Gastroesophageal sphincter (tissue), 4 donors: ENCODE measurements around the gene LAMC2. TPM values are rescaled to one million over a fixed set of nuclear protein-coding genes. Genes with fewer than 3 reads are reported as not detected.

Experiments
- ATAC-seq: fragments of 150-250 bp; one replicate; pipeline ENCODE4 v1.9.1; 2016; ENCODE audit warnings: mild to moderate bottlenecking, moderate library complexity
- H3K27ac ChIP-seq, 4 donors: fragments of 200-600 bp; sonication (generic) in 3 of 4; 1 replicate in 3 of 4; 2 replicates in 1 of 4; pipeline ENCODE4 v1.5.1; 2016 to 2019
- H3K27me3 ChIP-seq: fragments of 200-600 bp; sonication (generic); one replicate; pipeline ENCODE4 v1.5.1; 2019
- H3K36me3 ChIP-seq, 2 donors: fragments of 200-600 bp; sonication (generic); one replicate each; pipeline ENCODE4 v1.5.1; 2019; ENCODE audit warnings: control low read depth in 1 of 2
- H3K4me1 ChIP-seq, 3 donors: fragments of 200-600 bp; sonication (generic); 1 replicate in 2 of 3; 2 replicates in 1 of 3; pipeline ENCODE4 v1.5.1; 2016 to 2019; ENCODE audit warnings: control low read depth in 2 of 3
- H3K4me3 ChIP-seq, 2 donors: fragments of 200-600 bp; sonication (generic); one replicate each; pipeline ENCODE4 v1.5.1; 2019; ENCODE audit warnings: mild to moderate bottlenecking in 1 of 2, moderate library complexity in 1 of 2
- H3K9me3 ChIP-seq, 3 donors: fragments of 200-600 bp; sonication (generic); one replicate each; pipeline ENCODE4 v1.5.1; 2017 to 2019; ENCODE audit warnings: control low read depth in 2 of 3
- EP300 ChIP-seq: sonication (generic); formaldehyde crosslinking; IDR thresholded peaks from one replicate; pipeline ENCODE4 v1.6.1; 2017; ENCODE audit warnings: antibody characterized with exemption, mild to moderate bottlenecking
- POLR2A ChIP-seq, 2 donors: fragments of 450-650 bp; IDR thresholded peaks; one replicate each; pipeline ENCODE4 v1.6.1; 2017; ENCODE audit warnings: antibody characterized with exemption in 2 of 2, mild to moderate bottlenecking in 2 of 2, moderate library complexity in 1 of 2
- POLR2AphosphoS5 ChIP-seq: sonication (generic); formaldehyde crosslinking; IDR thresholded peaks from one replicate; pipeline ENCODE4 v1.6.1; 2017; ENCODE audit warnings: antibody characterized with exemption
- WGBS, 2 donors: methylation state at CpG; one replicate each; pipeline ENCODE4 v1.1.5; 2018; ENCODE audit warnings: low coverage in 1 of 2; 5-methylcytosine and 5-hydroxymethylcytosine counted together
- total RNA-seq, 4 donors: library from RNA; depleted of rRNA; stranded (reverse); fragments of >200 nt; gene quantifications; one replicate each; pipeline ENCODE4 v1.1.0, GENCODE V29; 2016
- TF ChIP-seq, protein P1 (sequence below), 4 experiments: fragments of 200-600 bp in 2 of 4; fragments of 450-650 bp in 2 of 4; sonication (generic) in 1 of 4; IDR thresholded peaks; one replicate each; pipeline ENCODE4 v1.5.1; 2017 to 2019; ENCODE audit warnings: antibody characterized with exemption in 4 of 4, mild to moderate bottlenecking in 2 of 4, moderate library complexity in 2 of 4

Gene LAMC2
- total RNA-seq, 4 donors from 2014 or later, result 10.2 to 43.4 (median 18.4) TPM

DNA sequence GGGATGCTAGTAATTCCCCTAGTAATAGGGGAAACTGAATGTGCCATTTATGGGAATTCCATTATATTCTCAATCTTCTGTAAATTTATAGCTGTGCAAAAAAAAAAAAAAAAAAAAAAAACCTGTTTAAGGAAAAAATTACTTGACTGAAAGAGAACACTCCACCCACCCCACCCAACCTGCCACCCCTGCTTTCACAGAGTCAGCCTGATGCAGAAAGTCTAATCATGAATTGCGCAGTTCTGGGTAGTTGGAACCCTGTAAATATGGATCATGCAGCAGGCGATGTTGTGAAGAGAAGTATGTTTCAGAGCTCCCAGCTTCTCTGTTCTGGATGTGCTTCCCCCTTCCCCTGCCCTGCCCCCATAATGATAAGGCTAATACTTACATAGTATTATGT, 19.6 kb upstream of the LAMC2 start:
- 100% methylated on average over 2 of the region's 2 CpGs; no CpG with 5 or more reads in 1 of the 2 donors for WGBS, 2 donors
- no peak overlapping the region for H3K27ac ChIP-seq
- H3K36me3 ChIP-seq, result no peaks in the 10 kb centered on the region
- TF ChIP-seq, protein P1, sequence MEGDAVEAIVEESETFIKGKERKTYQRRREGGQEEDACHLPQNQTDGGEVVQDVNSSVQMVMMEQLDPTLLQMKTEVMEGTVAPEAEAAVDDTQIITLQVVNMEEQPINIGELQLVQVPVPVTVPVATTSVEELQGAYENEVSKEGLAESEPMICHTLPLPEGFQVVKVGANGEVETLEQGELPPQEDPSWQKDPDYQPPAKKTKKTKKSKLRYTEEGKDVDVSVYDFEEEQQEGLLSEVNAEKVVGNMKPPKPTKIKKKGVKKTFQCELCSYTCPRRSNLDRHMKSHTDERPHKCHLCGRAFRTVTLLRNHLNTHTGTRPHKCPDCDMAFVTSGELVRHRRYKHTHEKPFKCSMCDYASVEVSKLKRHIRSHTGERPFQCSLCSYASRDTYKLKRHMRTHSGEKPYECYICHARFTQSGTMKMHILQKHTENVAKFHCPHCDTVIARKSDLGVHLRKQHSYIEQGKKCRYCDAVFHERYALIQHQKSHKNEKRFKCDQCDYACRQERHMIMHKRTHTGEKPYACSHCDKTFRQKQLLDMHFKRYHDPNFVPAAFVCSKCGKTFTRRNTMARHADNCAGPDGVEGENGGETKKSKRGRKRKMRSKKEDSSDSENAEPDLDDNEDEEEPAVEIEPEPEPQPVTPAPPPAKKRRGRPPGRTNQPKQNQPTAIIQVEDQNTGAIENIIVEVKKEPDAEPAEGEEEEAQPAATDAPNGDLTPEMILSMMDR (IDR thresholded peaks at IDR 0.05), result no peak
- TF ChIP-seq POLR2AphosphoS5 (no peak), POLR2A (IDR thresholded peaks at IDR 0.05) (no peak), EP300 (no peak)
- H3K27me3 ChIP-seq, result no peaks in the 10 kb centered on the region
- no peaks in the 10 kb centered on the region for H3K4me1 ChIP-seq
- H3K4me3 ChIP-seq, result no peak overlapping the region
- ATAC-seq, result no peak
- no peaks in the 10 kb centered on the region for H3K9me3 ChIP-seq

DNA sequence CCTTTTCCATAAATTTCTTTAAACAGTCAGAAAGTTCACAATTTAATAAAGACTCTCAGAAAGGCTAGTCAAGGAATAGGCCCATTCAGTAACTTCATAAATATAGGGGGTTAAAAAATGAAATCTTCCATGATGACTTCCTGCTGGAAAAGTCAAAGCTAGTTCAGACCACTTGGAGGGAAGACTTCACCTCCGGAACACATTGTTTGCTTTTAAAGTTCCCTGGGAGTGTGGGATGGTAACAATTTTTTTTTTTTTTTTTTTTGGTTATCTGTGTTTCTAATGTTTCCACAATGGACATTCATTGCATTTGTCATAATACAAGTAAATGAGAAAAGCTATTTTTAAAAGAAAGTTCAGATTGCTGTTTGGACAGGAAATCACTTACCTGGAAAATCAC, 18.4 kb upstream of the LAMC2 start:
- Histone ChIP-seq H3K27ac (no peak overlapping the region), H3K4me1 (no peaks in the 10 kb centered on the region), H3K36me3 (no peaks in the 10 kb centered on the region), H3K4me3 (no peak overlapping the region), H3K9me3 (no peaks in the 10 kb centered on the region), H3K27me3 (no peaks in the 10 kb centered on the region)
- WGBS, 2 donors, result 40 to 57% methylated on average over 1 of the region's 1 CpG
- no peak for ATAC-seq
- TF ChIP-seq EP300, result no peak
- TF ChIP-seq POLR2AphosphoS5, result no peak
- no peak for TF ChIP-seq POLR2A (IDR thresholded peaks at IDR 0.05)
- TF ChIP-seq, protein P1 (IDR thresholded peaks at IDR 0.05), result no peak

DNA sequence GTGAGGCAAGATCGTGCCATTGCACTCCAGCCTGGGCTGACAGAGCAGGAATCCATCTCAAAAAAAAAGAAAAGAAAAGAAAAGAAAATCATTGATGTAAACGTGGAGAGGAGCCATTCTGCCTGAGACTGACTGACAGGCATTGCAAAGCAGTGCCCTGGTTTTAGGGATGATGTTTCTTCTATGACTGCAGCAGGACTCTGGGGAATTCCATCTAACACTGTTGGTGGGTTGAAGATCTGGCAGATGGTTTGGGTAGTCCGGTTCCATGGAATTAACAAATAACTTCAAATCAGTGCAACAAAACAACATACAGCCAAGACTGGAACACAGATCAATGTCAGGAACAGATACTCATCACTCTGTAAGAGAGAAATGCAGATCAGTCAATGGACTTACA, 17.8 kb upstream of the LAMC2 start:
- TF ChIP-seq POLR2AphosphoS5 (no peak), EP300 (no peak), POLR2A (IDR thresholded peaks at IDR 0.05) (no peak)
- TF ChIP-seq, protein P1 (IDR thresholded peaks at IDR 0.05), result no peak
- ATAC-seq, result no peak
- no peaks in the 10 kb centered on the region for H3K27me3 ChIP-seq
- no peak overlapping the region for H3K27ac ChIP-seq
- WGBS, 2 donors, result 43 to 46% methylated on average over 3 of the region's 3 CpGs
- no peaks in the 10 kb centered on the region for H3K36me3 ChIP-seq
- no peaks in the 10 kb centered on the region for H3K4me1 ChIP-seq
- H3K4me3 ChIP-seq, result no peak overlapping the region
- no peaks in the 10 kb centered on the region for H3K9me3 ChIP-seq

DNA sequence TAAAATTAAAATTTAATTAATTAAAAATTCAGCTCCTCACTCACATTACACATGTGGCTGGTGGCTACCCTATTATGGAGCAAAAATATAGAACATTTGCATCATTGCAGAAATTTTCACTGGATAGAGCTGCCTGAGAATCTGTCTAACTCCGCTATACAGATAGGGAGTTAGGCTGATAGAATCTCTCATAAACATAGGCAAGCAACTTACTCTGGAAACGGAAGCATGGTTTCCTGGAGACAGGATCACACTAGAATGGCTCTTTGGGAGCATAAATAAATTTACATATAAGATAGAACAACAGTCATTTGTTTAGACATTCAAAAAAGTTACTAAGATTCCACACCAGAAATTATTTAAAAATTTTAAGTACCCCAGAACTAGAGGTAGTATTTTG, 12.2 kb upstream of the LAMC2 start:
- TF ChIP-seq POLR2A (IDR thresholded peaks at IDR 0.05) (no peak), POLR2AphosphoS5 (no peak), EP300 (no peak)
- TF ChIP-seq, protein P1 (IDR thresholded peaks at IDR 0.05), result no peak
- no peak overlapping the region for H3K27ac ChIP-seq
- H3K27me3 ChIP-seq, result no peaks in the 10 kb centered on the region
- peaks cover 0 to 10% (median 0%) of the 10 kb centered on the region in 3 donors for H3K4me1 ChIP-seq
- H3K9me3 ChIP-seq, result no peaks in the 10 kb centered on the region
- WGBS, 2 donors, result 72 to 75% methylated on average over 2 of the region's 2 CpGs
- no peak for ATAC-seq
- no peaks in the 10 kb centered on the region for H3K36me3 ChIP-seq
- H3K4me3 ChIP-seq, result no peak overlapping the region

DNA sequence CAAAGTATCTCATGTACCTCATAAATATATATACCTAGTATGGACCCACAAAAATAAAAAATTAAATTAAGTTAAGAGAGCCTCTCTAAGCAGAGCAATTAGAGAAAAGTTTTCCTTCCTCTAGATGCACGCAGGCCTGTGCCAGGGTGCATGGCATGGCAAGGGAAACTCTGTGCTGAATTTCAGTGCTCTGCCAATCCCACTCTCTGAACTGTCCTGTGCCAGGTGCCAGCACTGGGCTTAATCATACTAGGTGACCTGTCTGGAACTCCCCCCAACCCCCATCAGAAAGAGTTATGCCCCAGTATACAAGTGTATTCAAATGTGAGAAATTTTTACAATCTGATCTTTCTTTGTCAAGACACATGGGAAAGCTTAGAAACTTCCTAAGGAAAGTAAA, 10.4 kb upstream of the LAMC2 start:
- 30 to 64% methylated on average over 1 of the region's 1 CpG for WGBS, 2 donors
- Histone ChIP-seq H3K4me3 (no peak overlapping the region), H3K9me3 (no peaks in the 10 kb centered on the region), H3K27ac (no peak overlapping the region), H3K36me3 (no peaks in the 10 kb centered on the region), H3K27me3 (no peaks in the 10 kb centered on the region), H3K4me1 (peaks cover 0 to 27% (median under 1%) of the 10 kb centered on the region in 3 donors)
- no peak for ATAC-seq
- TF ChIP-seq, protein P1 (IDR thresholded peaks at IDR 0.05), result no peak
- TF ChIP-seq POLR2AphosphoS5 (no peak), POLR2A (IDR thresholded peaks at IDR 0.05) (no peak), EP300 (no peak)
